ENCODE results near the gene GCH1.

- TF ChIP-seq GATA3 (IDR thresholded peaks at IDR 0.05; ENCODE audit: low read depth, low read length) (no peak), GATA2 (IDR thresholded peaks at IDR 0.05; ENCODE audit: low read depth, low read length) (no peak)
Observed at GRCh38 chr14:54867011-54867410, 35.6 kb downstream of the GCH1 start.
